H1 (cell line): Measurements from ENCODE around the gene INVS. TPM values are rescaled to one million over a fixed set of nuclear protein-coding genes. Genes with fewer than 3 reads are reported as not detected.

Experiments
- CTCF ChIA-PET: fragments of 300-600 bp; sonication (Branson Sonifier 250); formaldehyde crosslinking; loops from one replicate; lab custom pipeline; 2021; ENCODE audit not compliant: partially characterized antibody; lab: Charles Lee
- POLR2A ChIA-PET: fragments of 300-600 bp; sonication (Branson Sonifier 250); formaldehyde crosslinking; loops from one replicate; lab custom pipeline; 2021; ENCODE audit warnings: inconsistent platforms; ENCODE audit not compliant: partially characterized antibody; lab: Charles Lee
- DNase-seq, 2 experiments: peaks; one replicate each; pipeline versions ENCODE4 v3.0.0 to v3.0.0-alpha.2; 2010 to 2022; ENCODE audit warnings: low spot score in 2 of 2, low read depth in 1 of 2, mixed read lengths in 1 of 2
- FAIRE-seq: peaks from 2 replicates; lab custom pipeline; 2011; peaks lifted over from hg19 to GRCh38; lab: Jason Lieb, UNC
- H2AFZ ChIP-seq: 2 replicates; pipeline ENCODE4 v1.8.1; 2012; ENCODE audit warnings: low read length, inconsistent platforms
- H2AK5ac ChIP-seq: 2 replicates; pipeline ENCODE4 v1.6.1; 2013; ENCODE audit warnings: low read depth, low read length
- H2BK120ac ChIP-seq: replicated peaks from 2 replicates; pipeline ENCODE3; 2013; ENCODE audit warnings: low read depth, low read length, inconsistent platforms
- H2BK12ac ChIP-seq: 2 replicates; pipeline ENCODE4 v1.6.1; 2013; ENCODE audit warnings: low read depth, low read length
- H2BK15ac ChIP-seq: 2 replicates; pipeline ENCODE4 v1.6.1; 2013; ENCODE audit warnings: low read length
- H2BK20ac ChIP-seq: 2 replicates; pipeline ENCODE4 v1.6.1; 2013; ENCODE audit warnings: low read length
- H2BK5ac ChIP-seq: 2 replicates; pipeline ENCODE4 v1.6.1; 2013; ENCODE audit warnings: low read depth, low read length
- H3K14ac ChIP-seq: 2 replicates; pipeline ENCODE4 v1.6.1; 2013; ENCODE audit warnings: inconsistent platforms; ENCODE audit not compliant: insufficient read length
- H3K18ac ChIP-seq: 2 replicates; pipeline ENCODE4 v1.6.1; 2013; ENCODE audit warnings: low read length; ENCODE audit errors: extremely low read depth
- H3K23ac ChIP-seq: 2 replicates; pipeline ENCODE4 v1.6.1; 2013; ENCODE audit warnings: inconsistent platforms; ENCODE audit not compliant: insufficient read length
- H3K23me2 ChIP-seq: 2 replicates; pipeline ENCODE4 v1.6.1; 2013; ENCODE audit warnings: low read depth, low read length
- H3K27ac ChIP-seq: 2 replicates; pipeline ENCODE4 v1.6.1; 2011; ENCODE audit warnings: low read depth, low read length, inconsistent platforms
- H3K27me3 ChIP-seq, 4 experiments: replicated peaks in 1 of 4; 1 replicate in 1 of 4; 2 replicates in 3 of 4; pipeline versions ENCODE4 v1.6.1 to v1.8.1; 2011 to 2013; ENCODE audit warnings: low read length in 3 of 4, mild to moderate bottlenecking in 3 of 4, inconsistent platforms in 2 of 4, mixed read lengths in 2 of 4, moderate library complexity in 1 of 4; ENCODE audit not compliant: control insufficient read depth in 3 of 4, insufficient read depth in 3 of 4; ENCODE audit errors: extremely low read depth in 1 of 4
- H3K36me3 ChIP-seq, 4 experiments: 2 replicates each; pipeline versions ENCODE4 v1.6.1 to v1.8.1; 2011 to 2013; ENCODE audit warnings: mild to moderate bottlenecking in 4 of 4, low read length in 3 of 4, moderate library complexity in 2 of 4, control low read depth in 1 of 4, inconsistent platforms in 1 of 4; ENCODE audit not compliant: insufficient read depth in 4 of 4, control insufficient read depth in 2 of 4
- H3K4ac ChIP-seq: replicated peaks from 2 replicates; pipeline ENCODE3; 2013; ENCODE audit warnings: low read length, low read depth, mixed read lengths, inconsistent platforms; ENCODE audit not compliant: insufficient read length
- H3K4me1 ChIP-seq, 4 experiments: replicated peaks in 1 of 4; 1 replicate in 1 of 4; 2 replicates in 3 of 4; pipeline versions ENCODE4 v1.6.1 to v1.8.1; 2011 to 2013; ENCODE audit warnings: low read length in 3 of 4, inconsistent platforms in 2 of 4, mixed read lengths in 1 of 4; ENCODE audit not compliant: insufficient read depth in 4 of 4, control insufficient read depth in 3 of 4
- H3K4me2 ChIP-seq, 2 experiments: 2 replicates each; pipeline versions ENCODE4 v1.6.1 to v1.8.1; 2011 to 2013; ENCODE audit warnings: low read depth in 2 of 2, low read length in 2 of 2, control low read depth in 1 of 2, inconsistent platforms in 1 of 2, mild to moderate bottlenecking in 1 of 2; ENCODE audit not compliant: insufficient read depth in 1 of 2
- H3K4me3 ChIP-seq, 4 experiments: fragments of 200-600, 300-600 bp in 1 of 4; sonication (generic), shearing (Covaris generic), sonication (Bioruptor Twin) in 1 of 4; 2 replicates each; pipeline versions ENCODE4 v1.5.1 to v1.8.1; 2011 to 2016; ENCODE audit warnings: low read length in 4 of 4, low read depth in 3 of 4, control low read depth in 2 of 4, inconsistent platforms in 2 of 4, mild to moderate bottlenecking in 2 of 4, mixed read lengths in 1 of 4, moderate library complexity in 1 of 4; ENCODE audit not compliant: insufficient read depth in 2 of 4; ENCODE audit errors: extremely low read depth in 1 of 4
- H3K56ac ChIP-seq: replicated peaks from 2 replicates; pipeline ENCODE3; 2013; ENCODE audit warnings: low read depth, mild to moderate bottlenecking, mixed read lengths, low read length, inconsistent platforms; ENCODE audit not compliant: insufficient read length
- H3K79me1 ChIP-seq: 2 replicates; pipeline ENCODE4 v1.6.1; 2013; ENCODE audit warnings: low read depth, low read length, control low read depth
- H3K79me2 ChIP-seq, 2 experiments: 2 replicates each; pipeline versions ENCODE4 v1.6.1 to v1.8.1; 2012 to 2013; ENCODE audit warnings: low read length in 2 of 2, mild to moderate bottlenecking in 2 of 2, inconsistent platforms in 1 of 2; ENCODE audit not compliant: insufficient read depth in 2 of 2, control insufficient read depth in 1 of 2
- H3K9ac ChIP-seq, 4 experiments: replicated peaks in 1 of 4; 1 replicate in 1 of 4; 2 replicates in 3 of 4; pipeline versions ENCODE4 v1.6.1 to v1.8.1; 2011 to 2013; ENCODE audit warnings: low read depth in 3 of 4, low read length in 3 of 4, control low read depth in 2 of 4, mild to moderate bottlenecking in 2 of 4, moderate library complexity in 2 of 4, inconsistent platforms in 1 of 4; ENCODE audit errors: extremely low read depth in 1 of 4
- H3K9me3 ChIP-seq, 2 experiments: 2 replicates each; pipeline versions ENCODE4 v1.6.1 to v1.8.1; 2012 to 2013; ENCODE audit warnings: mild to moderate bottlenecking in 2 of 2, moderate library complexity in 2 of 2, control low read depth in 1 of 2, inconsistent platforms in 1 of 2, low read depth in 1 of 2, low read length in 1 of 2, mixed read lengths in 1 of 2; ENCODE audit not compliant: insufficient read depth in 2 of 2
- H4K20me1 ChIP-seq, 2 experiments: replicated peaks in 1 of 2; 2 replicates each; pipeline versions ENCODE3 to v1.8.1; 2011 to 2013; ENCODE audit warnings: inconsistent platforms in 2 of 2, low read length in 2 of 2, mild to moderate bottlenecking in 1 of 2; ENCODE audit not compliant: insufficient read depth in 2 of 2, control insufficient read depth in 1 of 2
- H4K5ac ChIP-seq: 2 replicates; pipeline ENCODE4 v1.6.1; 2013; ENCODE audit warnings: low read length, low read depth, mixed read lengths, inconsistent platforms; ENCODE audit not compliant: insufficient read length
- H4K8ac ChIP-seq: 2 replicates; pipeline ENCODE4 v1.8.0; 2013; ENCODE audit warnings: mild to moderate bottlenecking, moderate library complexity, low read length, inconsistent platforms; ENCODE audit not compliant: insufficient read depth; ENCODE audit errors: extremely low read depth
- H4K91ac ChIP-seq: replicated peaks from 2 replicates; pipeline ENCODE3; 2013; ENCODE audit warnings: low read length, mixed read lengths, inconsistent platforms; ENCODE audit not compliant: insufficient read length
- HDAC6 ChIP-seq: IDR thresholded peaks from one replicate; pipeline ENCODE4 v1.7.1; 2012; ENCODE audit warnings: low read depth, mild to moderate bottlenecking, inconsistent platforms, low read length, moderate library complexity
- SAP30 ChIP-seq: fragments of 300-600 bp; sonication (generic); IDR thresholded peaks from 2 replicates; pipeline ENCODE4 v1.7.1; 2012; ENCODE audit warnings: low read length, moderate library complexity, mild to moderate bottlenecking, inconsistent platforms; ENCODE audit not compliant: insufficient read depth, insufficient replicate concordance
- SIRT6 ChIP-seq: IDR thresholded peaks from one replicate; pipeline ENCODE4 v1.7.1; 2012; ENCODE audit warnings: low read length, inconsistent platforms
- SUZ12 ChIP-seq: fragments of 200-600 bp; sonication (generic); IDR thresholded peaks from 2 replicates; pipeline ENCODE4 v1.6.1; 2012; ENCODE audit warnings: mild to moderate bottlenecking, inconsistent platforms, low read length, moderate library complexity, mixed read lengths
- ZNF274 ChIP-seq: IDR thresholded peaks from 2 replicates; pipeline ENCODE4 v1.7.0; 2012; ENCODE audit warnings: low read length, borderline replicate concordance; ENCODE audit errors: extremely low read depth
- WGBS, 2 experiments: shearing (Covaris generic) in 1 of 2; methylation state at CpG; one replicate each; pipeline versions ENCODE4 v1.1.6 to v1.1.7; 2013 to 2015; ENCODE audit warnings: low lambda C conversion rate in 2 of 2, mixed read lengths in 2 of 2, inconsistent platforms in 1 of 2, low coverage in 1 of 2, missing lambda C conversion rate in 1 of 2; ENCODE audit not compliant: insufficient replicate concordance in 2 of 2, insufficient coverage in 1 of 2, insufficient read length in 1 of 2; ENCODE audit errors: extremely low coverage in 1 of 2, missing lambda C conversion rate in 1 of 2; 5-methylcytosine and 5-hydroxymethylcytosine counted together
- polyA plus RNA-seq, 7 experiments: library from polyadenylated mRNA; depleted of rRNA in 3 of 7; stranded (reverse) in 5 of 7; unstranded in 2 of 7; fragments of >200 nt in 5 of 7; fragments of 200-250 nt in 2 of 7; gene quantifications; 1 replicate in 5 of 7; 2 replicates in 1 of 7; 4 replicates in 1 of 7; pipeline versions ENCODE4 v1.2.1 to v1.2.3, GENCODE V29; 2011 to 2013; ENCODE audit warnings: missing spikeins in 2 of 7, mixed read lengths in 2 of 7
- total RNA-seq: library from RNA; stranded (reverse); fragmentation: NEBNext Ultra II Directional; extraction: Animal tissue kit (Norgen Biotek cat#: 25700); gene quantifications from 2 replicates; pipeline ENCODE4 v1.2.1, GENCODE V29; 2021

Gene INVS
- total and polyA plus RNA-seq, 2 of the 8 experiments (the other 6 are each of a cell fraction or from before 2014, with no cell fraction given), result 4.1 to 6.9 TPM

DNA sequence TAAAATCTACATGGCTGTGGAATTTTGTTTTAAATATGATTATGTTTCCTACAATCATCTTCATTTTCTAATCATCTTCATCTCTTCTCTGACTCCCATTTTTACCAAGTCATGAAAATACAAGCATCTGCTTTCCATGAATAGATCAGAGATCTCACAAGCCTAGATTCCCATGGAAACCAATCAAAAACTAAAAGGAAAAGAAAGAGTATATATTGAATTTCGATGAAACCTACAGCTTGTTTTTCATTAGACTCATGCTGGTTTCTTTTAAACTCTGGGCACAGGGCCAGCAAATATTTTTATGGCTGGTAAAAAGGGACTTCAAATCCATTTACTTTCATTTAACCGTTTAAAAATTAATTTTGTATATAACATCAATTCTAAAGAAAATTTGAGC lies 51.2 kb downstream of the INVS start:
- FAIRE-seq, result no peak
- no peak for TF ChIP-seq ZNF274
- TF ChIP-seq SAP30, result no peak
- TF ChIP-seq SUZ12, result no peak
- no peak for TF ChIP-seq SIRT6
- no peak for TF ChIP-seq HDAC6

More for the DNA sequence above, 51.2 kb downstream of the INVS start:
- H2BK120ac ChIP-seq, result no peak overlapping the region
- no peaks in the 10 kb centered on the region for H4K20me1 ChIP-seq
- H3K14ac ChIP-seq, result no peak overlapping the region
- no peak overlapping the region for H2BK5ac ChIP-seq
- H2BK20ac ChIP-seq, result no peak overlapping the region
- H4K8ac ChIP-seq, result no peak overlapping the region
- H3K79me1 ChIP-seq, result no peaks in the 10 kb centered on the region
- no peak overlapping the region for H2BK12ac ChIP-seq
- no peak overlapping the region for H2BK15ac ChIP-seq
- no peak overlapping the region for H3K4ac ChIP-seq
- no peaks in the 10 kb centered on the region for H3K9me3 ChIP-seq
- H3K4me2 ChIP-seq, result no peak overlapping the region
- CTCF ChIA-PET, result interaction anchor here (0.6 to 2.0 kb wide), 3 partner anchors 13 to 238 kb away, joined by 3 to 10 read pairs (median 3); no protein-coding TSS in a partner anchor
- peak overlapping the region; percentile 49 for H4K5ac ChIP-seq
- H3K79me2 ChIP-seq, result peaks cover 0 to 23% of the 10 kb centered on the region in 2 experiments; a peak in 2 of 4 replicates
- no peaks in the 10 kb centered on the region for H3K36me3 ChIP-seq
- peaks cover 2% of the 10 kb centered on the region; the same call in 1 of the 2 replicates for H3K23me2 ChIP-seq
- peaks cover 0 to 7% (median 3%) of the 10 kb centered on the region in 4 experiments; a peak in 2 of 7 replicates for H3K4me1 ChIP-seq
- WGBS, 2 experiments, result 68% methylated on average over 2 of the region's 2 CpGs; no CpG with 5 or more reads in 1 of the 2 experiments
- H3K18ac ChIP-seq, result no peak overlapping the region
- H2AFZ ChIP-seq, result no peak overlapping the region
- H3K9ac ChIP-seq, result no peak overlapping the region
- POLR2A ChIA-PET, result interaction anchor here (1.9 kb wide), 1 partner anchor 9 kb away, joined by 6 read pairs; no protein-coding TSS in a partner anchor
- no peak overlapping the region for H3K23ac ChIP-seq
- DNase-seq, result no peak
- no peaks in the 10 kb centered on the region for H3K27me3 ChIP-seq
- no peak overlapping the region for H2AK5ac ChIP-seq
- H3K4me3 ChIP-seq, result no peak overlapping the region
- H3K56ac ChIP-seq, result no peak overlapping the region
- no peak overlapping the region for H4K91ac ChIP-seq
- no peak overlapping the region for H3K27ac ChIP-seq
